ENCODE results near the gene CALCR.
A peak's percentile ranks its signal among the peaks of the same experiment; 100 is the strongest.

CALCR gene

GRCh38 chr7:93551063-93551895 is 23.2 kb downstream of the CALCR start:
- Histone ChIP-seq H3K27me3 (ENCODE audit: insufficient read depth, low read length) (no peaks in the 10 kb centered on the region), H3F3A (ENCODE audit: insufficient read depth, low read length) (no peaks in the 10 kb centered on the region), H3K36me3 (ENCODE audit: insufficient read depth, low read length) (no peaks in the 10 kb centered on the region), H3K27ac (ENCODE audit: low read depth, low read length, poor library complexity, severe bottlenecking) (no peak overlapping the region), H3K4me2 (ENCODE audit: low read length) (no peak overlapping the region), H2AFZ (ENCODE audit: low read length) (no peak overlapping the region), H3K79me2 (ENCODE audit: insufficient read depth, low read length) (no peaks in the 10 kb centered on the region), H3K4me1 (ENCODE audit: insufficient read depth, low read length, severe bottlenecking) (no peaks in the 10 kb centered on the region), H3K9ac (ENCODE audit: low read length) (no peak overlapping the region), H3K4me3 (ENCODE audit: low read depth, low read length, poor library complexity, severe bottlenecking) (no peak overlapping the region), H4K20me1 (ENCODE audit: insufficient read depth, low read length) (no peaks in the 10 kb centered on the region), H3K9me2 (ENCODE audit: low read depth, low read length) (no peaks in the 10 kb centered on the region), H3K9me3 (ENCODE audit: low read length) (no peaks in the 10 kb centered on the region)
- peak; percentile 86 for TF ChIP-seq CTCF (IDR thresholded peaks at IDR 0.05; ENCODE audit: low read length)
- TF ChIP-seq EZH2 (IDR thresholded peaks at IDR 0.05; ENCODE audit: borderline replicate concordance, low read length) = no peak

GRCh38 chr7:93547716-93548115 is 26.8 kb downstream of the CALCR start:
- Histone ChIP-seq H3K9ac (ENCODE audit: low read length) (no peak overlapping the region), H3K9me3 (ENCODE audit: low read length) (no peaks in the 10 kb centered on the region), H3F3A (ENCODE audit: insufficient read depth, low read length) (no peaks in the 10 kb centered on the region), H3K4me3 (ENCODE audit: low read depth, low read length, poor library complexity, severe bottlenecking) (no peak overlapping the region), H3K36me3 (ENCODE audit: insufficient read depth, low read length) (no peaks in the 10 kb centered on the region), H4K20me1 (ENCODE audit: insufficient read depth, low read length) (no peaks in the 10 kb centered on the region), H2AFZ (ENCODE audit: low read length) (no peak overlapping the region), H3K79me2 (ENCODE audit: insufficient read depth, low read length) (no peaks in the 10 kb centered on the region), H3K9me2 (ENCODE audit: low read depth, low read length) (no peaks in the 10 kb centered on the region), H3K4me2 (ENCODE audit: low read length) (no peak overlapping the region), H3K27me3 (ENCODE audit: insufficient read depth, low read length) (no peaks in the 10 kb centered on the region), H3K27ac (ENCODE audit: low read depth, low read length, poor library complexity, severe bottlenecking) (no peak overlapping the region), H3K4me1 (ENCODE audit: insufficient read depth, low read length, severe bottlenecking) (no peaks in the 10 kb centered on the region)
- TF ChIP-seq EZH2 (IDR thresholded peaks at IDR 0.05; ENCODE audit: borderline replicate concordance, low read length) (no peak), CTCF (IDR thresholded peaks at IDR 0.05; ENCODE audit: low read length) (no peak)

GRCh38 chr7:93544691-93545090 is 29.8 kb downstream of the CALCR start:
- no peak overlapping the region for H3K4me2 ChIP-seq (ENCODE audit: low read length)
- no peaks in the 10 kb centered on the region for H3K4me1 ChIP-seq (ENCODE audit: insufficient read depth, low read length, severe bottlenecking)
- H3K9me2 ChIP-seq (ENCODE audit: low read depth, low read length) = no peaks in the 10 kb centered on the region
- no peaks in the 10 kb centered on the region for H3K27me3 ChIP-seq (ENCODE audit: insufficient read depth, low read length)
- no peaks in the 10 kb centered on the region for H3K36me3 ChIP-seq (ENCODE audit: insufficient read depth, low read length)
- no peaks in the 10 kb centered on the region for H3K79me2 ChIP-seq (ENCODE audit: insufficient read depth, low read length)
- H3K4me3 ChIP-seq (ENCODE audit: low read depth, low read length, poor library complexity, severe bottlenecking) = no peak overlapping the region
- no peaks in the 10 kb centered on the region for H3F3A ChIP-seq (ENCODE audit: insufficient read depth, low read length)
- no peak for TF ChIP-seq EZH2 (IDR thresholded peaks at IDR 0.05; ENCODE audit: borderline replicate concordance, low read length)
- TF ChIP-seq CTCF (IDR thresholded peaks at IDR 0.05; ENCODE audit: low read length) = no peak
- H3K9me3 ChIP-seq (ENCODE audit: low read length) = no peaks in the 10 kb centered on the region
- H4K20me1 ChIP-seq (ENCODE audit: insufficient read depth, low read length) = no peaks in the 10 kb centered on the region
- no peak overlapping the region for H3K27ac ChIP-seq (ENCODE audit: low read depth, low read length, poor library complexity, severe bottlenecking)
- no peak overlapping the region for H2AFZ ChIP-seq (ENCODE audit: low read length)
- H3K9ac ChIP-seq (ENCODE audit: low read length) = no peak overlapping the region

All from OCI-LY1 (cell line).